Astrocyte of the spinal cord (primary cell): Measurements from ENCODE around the gene ARID3A.
"Not testable (repeated sequence)": the region's sequence is repeated elsewhere in the genome, so short reads cannot be mapped to it uniquely, and the experiment has no call there.

Source experiments
- DNase-seq: peaks from one replicate; pipeline ENCODE4 v3.0.0; 2011; ENCODE audit warnings: low read depth, low spot score
- H3K4me3 ChIP-seq: 2 replicates; pipeline ENCODE4 v1.5.1; 2011; ENCODE audit warnings: low read depth, mild to moderate bottlenecking, low read length, moderate library complexity
- in situ Hi-C: cut with HindIII; loops from 2 replicates; pipeline ENCODE4 v1.10.0; 2017; ENCODE audit warnings: low sequenced_read_pairs
- TF ChIP-seq, protein P1 (sequence below): IDR thresholded peaks from 2 replicates; pipeline ENCODE4 v1.5.1; 2012; ENCODE audit warnings: low read depth, mild to moderate bottlenecking, low read length, inconsistent platforms

ARID3A gene

DNA sequence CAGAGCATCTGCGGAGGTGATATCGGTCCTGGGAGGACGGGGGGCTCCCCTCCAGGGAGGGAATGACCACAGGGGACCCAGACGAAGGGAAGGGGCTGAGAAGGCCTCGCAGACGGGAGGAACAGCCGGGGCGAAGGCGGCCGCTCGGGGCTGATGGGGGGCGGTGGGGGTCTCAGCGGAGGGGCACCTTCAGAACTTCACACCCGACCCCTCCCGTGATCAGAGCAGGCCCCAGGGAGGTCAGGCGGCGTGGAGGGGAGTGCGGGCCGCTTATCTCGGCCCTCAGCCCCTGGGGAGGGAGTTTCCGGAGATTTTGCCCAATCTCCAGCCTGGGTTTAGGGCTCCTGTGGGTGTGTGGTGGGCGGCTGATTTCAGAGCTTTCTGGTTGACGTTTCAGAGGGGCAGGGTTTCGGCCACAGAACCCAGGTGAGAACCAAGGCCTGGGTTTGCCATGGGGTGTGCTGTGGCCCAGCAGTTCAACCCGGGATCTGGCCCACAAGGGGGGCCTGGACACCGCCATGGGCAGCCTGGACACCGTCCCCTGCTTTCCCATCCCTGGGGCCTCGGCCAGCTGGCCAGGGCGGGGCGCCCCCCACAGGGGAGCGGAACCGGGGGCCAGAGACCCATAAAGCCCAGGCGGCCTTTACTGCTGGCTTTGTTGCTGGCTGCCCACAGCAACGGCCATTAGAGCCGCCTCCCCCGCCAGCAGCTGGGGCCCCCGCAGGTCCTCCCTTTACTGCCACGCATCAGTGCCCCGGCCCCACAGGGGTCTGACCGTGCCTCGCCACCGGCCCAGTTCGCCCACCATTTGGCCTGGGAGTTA is 29.0 kb downstream of the ARID3A start:
- DNase-seq, result no peak
- H3K4me3 ChIP-seq, result no peak overlapping the region
- in situ Hi-C loops, result no loop called here
- TF ChIP-seq, protein P1, sequence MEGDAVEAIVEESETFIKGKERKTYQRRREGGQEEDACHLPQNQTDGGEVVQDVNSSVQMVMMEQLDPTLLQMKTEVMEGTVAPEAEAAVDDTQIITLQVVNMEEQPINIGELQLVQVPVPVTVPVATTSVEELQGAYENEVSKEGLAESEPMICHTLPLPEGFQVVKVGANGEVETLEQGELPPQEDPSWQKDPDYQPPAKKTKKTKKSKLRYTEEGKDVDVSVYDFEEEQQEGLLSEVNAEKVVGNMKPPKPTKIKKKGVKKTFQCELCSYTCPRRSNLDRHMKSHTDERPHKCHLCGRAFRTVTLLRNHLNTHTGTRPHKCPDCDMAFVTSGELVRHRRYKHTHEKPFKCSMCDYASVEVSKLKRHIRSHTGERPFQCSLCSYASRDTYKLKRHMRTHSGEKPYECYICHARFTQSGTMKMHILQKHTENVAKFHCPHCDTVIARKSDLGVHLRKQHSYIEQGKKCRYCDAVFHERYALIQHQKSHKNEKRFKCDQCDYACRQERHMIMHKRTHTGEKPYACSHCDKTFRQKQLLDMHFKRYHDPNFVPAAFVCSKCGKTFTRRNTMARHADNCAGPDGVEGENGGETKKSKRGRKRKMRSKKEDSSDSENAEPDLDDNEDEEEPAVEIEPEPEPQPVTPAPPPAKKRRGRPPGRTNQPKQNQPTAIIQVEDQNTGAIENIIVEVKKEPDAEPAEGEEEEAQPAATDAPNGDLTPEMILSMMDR, result no peak

- H3K4me3 ChIP-seq, result no peak overlapping the region
- TF ChIP-seq, protein P1, result no peak
- in situ Hi-C loops, result no loop called here
- DNase-seq, result no peak
Observed at GRCh38 chr19:955803-956765, 30.2 kb downstream of the ARID3A start.

DNA sequence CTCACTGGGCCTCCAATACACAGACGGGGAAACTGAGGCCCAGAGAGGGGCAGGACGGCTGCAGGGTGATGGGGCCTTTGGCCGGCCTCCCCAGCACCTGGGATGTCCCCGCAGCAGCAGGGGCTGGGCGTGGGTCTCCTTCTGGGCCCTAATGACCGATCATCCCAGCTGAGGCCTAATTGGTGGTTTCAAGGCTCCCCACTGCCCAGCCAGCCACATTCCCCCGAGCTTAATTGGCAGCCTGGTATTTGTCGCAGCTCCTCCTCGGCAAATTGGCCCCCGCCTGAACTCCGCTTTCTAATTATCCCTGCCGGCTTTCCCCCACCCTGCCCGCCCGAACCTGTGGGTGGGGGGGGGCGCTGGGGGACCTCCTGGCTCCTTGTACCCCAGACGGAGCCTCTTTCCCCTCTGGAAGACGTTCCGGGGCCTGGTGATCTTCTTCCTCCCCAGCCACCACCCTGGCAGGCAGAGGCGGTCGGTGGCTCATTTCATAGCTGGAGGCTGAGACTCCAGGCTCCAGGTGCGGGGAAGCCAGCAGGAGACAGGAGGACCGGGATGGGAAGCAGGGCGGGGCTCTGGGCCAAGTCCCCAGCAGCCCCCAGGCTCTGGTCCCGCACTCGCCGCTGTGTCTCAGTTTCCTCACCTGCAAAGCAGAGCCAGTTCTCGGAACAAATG is 31.1 kb downstream of the ARID3A start:
- in situ Hi-C loops, result no loop called here
- no peak overlapping the region for H3K4me3 ChIP-seq
- DNase-seq, result no peak
- TF ChIP-seq, protein P1, result no peak

DNA sequence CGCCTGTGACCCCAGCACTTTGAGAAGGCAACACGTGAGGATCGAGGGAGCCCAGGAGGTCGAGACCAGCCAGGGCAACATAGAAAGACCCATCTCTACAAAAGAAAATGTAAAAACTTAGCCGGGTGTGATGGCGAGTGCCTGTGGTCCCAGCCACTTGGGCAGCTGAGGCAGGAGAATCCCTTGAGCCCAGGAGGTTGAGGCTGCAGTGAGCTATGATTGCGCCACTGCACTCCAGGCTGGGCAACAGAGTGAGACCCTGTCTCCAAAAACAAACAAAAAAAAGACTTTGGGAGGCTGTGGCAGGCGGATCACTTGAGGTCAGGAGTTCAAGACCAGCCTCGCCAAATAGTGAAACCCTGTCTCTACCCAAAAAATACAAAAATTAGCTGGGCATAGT is 31.7 kb downstream of the ARID3A start:
- H3K4me3 ChIP-seq, in situ Hi-C loops, DNase-seq: not testable (repeated sequence)

GRCh38 chr19:958967-959855 is 33.4 kb downstream of the ARID3A start:
- in situ Hi-C loops, result no loop called here
- peak; percentile 26 for DNase-seq
- TF ChIP-seq, protein P1, result no peak
- no peak overlapping the region for H3K4me3 ChIP-seq

GRCh38 chr19:960020-960419 is 34.2 kb downstream of the ARID3A start:
- DNase-seq, result no peak
- TF ChIP-seq, protein P1, result no peak
- in situ Hi-C loops, result no loop called here
- no peak overlapping the region for H3K4me3 ChIP-seq
